ENCODE data around the gene MARCHF2.
"Not testable (repeated sequence)": the region's sequence is repeated elsewhere in the genome, so short reads cannot be mapped to it uniquely, and the experiment has no call there.

The MARCHF2 gene

DNA sequence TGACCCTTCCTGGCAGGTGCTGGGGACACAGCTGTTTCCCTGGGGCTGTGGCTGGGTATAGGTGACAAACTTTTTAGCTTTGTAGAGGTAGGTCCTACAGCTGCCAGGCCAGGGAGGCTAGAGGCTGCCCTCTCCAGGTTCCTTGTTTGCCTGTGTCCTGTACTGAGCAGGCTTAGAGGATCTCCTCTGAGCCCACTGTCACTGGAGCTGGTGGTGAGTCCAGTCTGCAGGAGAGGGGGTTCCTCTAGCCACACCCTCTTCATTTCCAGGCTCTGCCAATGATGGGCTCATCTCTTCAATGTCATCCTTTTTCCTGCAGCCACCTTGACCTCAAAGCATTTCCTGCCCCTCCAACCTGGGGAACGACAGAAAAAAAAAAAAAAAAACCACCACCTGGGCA lies 35.5 kb upstream of the MARCHF2 start:
- H3K79me2 ChIP-seq (ENCODE audit: low read length): no peaks in the 10 kb centered on the region
- no peaks in the 10 kb centered on the region for H3F3A ChIP-seq (ENCODE audit: insufficient read depth, low read length)
- no peak overlapping the region for H3K27ac ChIP-seq (ENCODE audit: low read length)
- H4K20me1 ChIP-seq (ENCODE audit: insufficient read depth, low read length): no peaks in the 10 kb centered on the region
- DNase-seq: no peak
- no peaks in the 10 kb centered on the region for H3K36me3 ChIP-seq (replicated peaks; ENCODE audit: insufficient read depth, low read length)
- TF ChIP-seq, protein P1, sequence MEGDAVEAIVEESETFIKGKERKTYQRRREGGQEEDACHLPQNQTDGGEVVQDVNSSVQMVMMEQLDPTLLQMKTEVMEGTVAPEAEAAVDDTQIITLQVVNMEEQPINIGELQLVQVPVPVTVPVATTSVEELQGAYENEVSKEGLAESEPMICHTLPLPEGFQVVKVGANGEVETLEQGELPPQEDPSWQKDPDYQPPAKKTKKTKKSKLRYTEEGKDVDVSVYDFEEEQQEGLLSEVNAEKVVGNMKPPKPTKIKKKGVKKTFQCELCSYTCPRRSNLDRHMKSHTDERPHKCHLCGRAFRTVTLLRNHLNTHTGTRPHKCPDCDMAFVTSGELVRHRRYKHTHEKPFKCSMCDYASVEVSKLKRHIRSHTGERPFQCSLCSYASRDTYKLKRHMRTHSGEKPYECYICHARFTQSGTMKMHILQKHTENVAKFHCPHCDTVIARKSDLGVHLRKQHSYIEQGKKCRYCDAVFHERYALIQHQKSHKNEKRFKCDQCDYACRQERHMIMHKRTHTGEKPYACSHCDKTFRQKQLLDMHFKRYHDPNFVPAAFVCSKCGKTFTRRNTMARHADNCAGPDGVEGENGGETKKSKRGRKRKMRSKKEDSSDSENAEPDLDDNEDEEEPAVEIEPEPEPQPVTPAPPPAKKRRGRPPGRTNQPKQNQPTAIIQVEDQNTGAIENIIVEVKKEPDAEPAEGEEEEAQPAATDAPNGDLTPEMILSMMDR (IDR thresholded peaks at IDR 0.05; ENCODE audit: low read length): no peak
- TF ChIP-seq EZH2 (optimal IDR thresholded peaks at IDR 0.05; ENCODE audit: low read depth, low read length): no peak
- TF ChIP-seq EZH2phosphoT487 (IDR thresholded peaks at IDR 0.05; ENCODE audit: low read length): no peak
- no peak overlapping the region for H2AFZ ChIP-seq (ENCODE audit: low read length)
- H3K9me2 ChIP-seq (replicated peaks; ENCODE audit: insufficient read depth, low read length): no peaks in the 10 kb centered on the region
- no peaks in the 10 kb centered on the region for H3K9me3 ChIP-seq (replicated peaks; ENCODE audit: insufficient read depth, low read length)
- no peaks in the 10 kb centered on the region for H3K27me3 ChIP-seq (replicated peaks; ENCODE audit: insufficient read depth, low read length)
- no peaks in the 10 kb centered on the region for H3K4me1 ChIP-seq (ENCODE audit: low read length)
- no peak overlapping the region for H3K4me3 ChIP-seq (ENCODE audit: low read length)
- H3K9ac ChIP-seq (ENCODE audit: low read length): no peak overlapping the region
- H3K4me2 ChIP-seq (ENCODE audit: low read depth, low read length): no peak overlapping the region

- H3K9me3 ChIP-seq (replicated peaks; ENCODE audit: insufficient read depth, low read length); H3K27ac ChIP-seq (ENCODE audit: low read length); H3K27me3 ChIP-seq (replicated peaks; ENCODE audit: insufficient read depth, low read length); H2AFZ ChIP-seq (ENCODE audit: low read length); DNase-seq; H4K20me1 ChIP-seq (ENCODE audit: insufficient read depth, low read length); H3K4me1 ChIP-seq (ENCODE audit: low read length); H3K9me2 ChIP-seq (replicated peaks; ENCODE audit: insufficient read depth, low read length); H3K4me2 ChIP-seq (ENCODE audit: low read depth, low read length); H3K4me3 ChIP-seq (ENCODE audit: low read length); H3K79me2 ChIP-seq (ENCODE audit: low read length); H3K9ac ChIP-seq (ENCODE audit: low read length); H3K36me3 ChIP-seq (replicated peaks; ENCODE audit: insufficient read depth, low read length); H3F3A ChIP-seq (ENCODE audit: insufficient read depth, low read length): not testable (repeated sequence)
Measured at GRCh38 chr19:8379156-8379891, 33.8 kb upstream of the MARCHF2 start.

GRCh38 chr19:8384569-8384968 lies 28.5 kb upstream of the MARCHF2 start:
- not testable (repeated sequence) for DNase-seq; H3K36me3 ChIP-seq (replicated peaks; ENCODE audit: insufficient read depth, low read length); H3K9me3 ChIP-seq (replicated peaks; ENCODE audit: insufficient read depth, low read length); H3K9me2 ChIP-seq (replicated peaks; ENCODE audit: insufficient read depth, low read length); H3K4me1 ChIP-seq (ENCODE audit: low read length); H3K79me2 ChIP-seq (ENCODE audit: low read length); H3K4me2 ChIP-seq (ENCODE audit: low read depth, low read length); H4K20me1 ChIP-seq (ENCODE audit: insufficient read depth, low read length); H3K4me3 ChIP-seq (ENCODE audit: low read length); H3K27ac ChIP-seq (ENCODE audit: low read length); H3F3A ChIP-seq (ENCODE audit: insufficient read depth, low read length); H3K27me3 ChIP-seq (replicated peaks; ENCODE audit: insufficient read depth, low read length); H3K9ac ChIP-seq (ENCODE audit: low read length); H2AFZ ChIP-seq (ENCODE audit: low read length)

DNA sequence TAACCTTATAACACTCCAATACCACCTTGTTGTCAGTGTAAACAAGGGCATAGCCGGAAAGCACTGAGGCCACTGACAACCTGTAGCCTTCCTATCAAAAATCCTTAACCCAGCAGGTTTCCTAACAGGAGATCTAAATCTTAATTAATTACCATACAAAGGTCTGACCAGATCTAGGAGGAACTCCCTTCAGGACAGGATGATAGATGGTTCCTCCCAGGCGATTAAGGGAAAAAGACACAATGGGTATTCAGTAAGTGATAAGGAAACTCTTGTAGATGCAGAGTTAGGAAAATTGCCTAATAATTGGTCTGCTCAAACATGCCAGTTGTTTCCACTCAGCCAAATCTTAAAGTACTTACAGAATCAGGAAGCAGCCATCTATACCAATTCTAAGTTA lies 28.0 kb upstream of the MARCHF2 start:
- not testable (repeated sequence) for DNase-seq; H4K20me1 ChIP-seq (ENCODE audit: insufficient read depth, low read length); H3K27me3 ChIP-seq (replicated peaks; ENCODE audit: insufficient read depth, low read length); H3K36me3 ChIP-seq (replicated peaks; ENCODE audit: insufficient read depth, low read length); H3K79me2 ChIP-seq (ENCODE audit: low read length); H3K9me3 ChIP-seq (replicated peaks; ENCODE audit: insufficient read depth, low read length); H2AFZ ChIP-seq (ENCODE audit: low read length); H3K9me2 ChIP-seq (replicated peaks; ENCODE audit: insufficient read depth, low read length); H3K4me2 ChIP-seq (ENCODE audit: low read depth, low read length); H3K4me3 ChIP-seq (ENCODE audit: low read length); H3F3A ChIP-seq (ENCODE audit: insufficient read depth, low read length); H3K27ac ChIP-seq (ENCODE audit: low read length); H3K4me1 ChIP-seq (ENCODE audit: low read length); H3K9ac ChIP-seq (ENCODE audit: low read length)

GRCh38 chr19:8385566-8385965 lies 27.5 kb upstream of the MARCHF2 start:
- not testable (repeated sequence) for H3K4me3 ChIP-seq (ENCODE audit: low read length); H3K27ac ChIP-seq (ENCODE audit: low read length); H3K9me2 ChIP-seq (replicated peaks; ENCODE audit: insufficient read depth, low read length); H3F3A ChIP-seq (ENCODE audit: insufficient read depth, low read length); H3K4me1 ChIP-seq (ENCODE audit: low read length); H3K9me3 ChIP-seq (replicated peaks; ENCODE audit: insufficient read depth, low read length); H3K79me2 ChIP-seq (ENCODE audit: low read length); H2AFZ ChIP-seq (ENCODE audit: low read length); H3K9ac ChIP-seq (ENCODE audit: low read length); H3K36me3 ChIP-seq (replicated peaks; ENCODE audit: insufficient read depth, low read length); H3K27me3 ChIP-seq (replicated peaks; ENCODE audit: insufficient read depth, low read length); H4K20me1 ChIP-seq (ENCODE audit: insufficient read depth, low read length); DNase-seq; H3K4me2 ChIP-seq (ENCODE audit: low read depth, low read length)

- H4K20me1 ChIP-seq (ENCODE audit: insufficient read depth, low read length); H3K36me3 ChIP-seq (replicated peaks; ENCODE audit: insufficient read depth, low read length); H3K4me2 ChIP-seq (ENCODE audit: low read depth, low read length); H3K4me3 ChIP-seq (ENCODE audit: low read length); H3K4me1 ChIP-seq (ENCODE audit: low read length); H3F3A ChIP-seq (ENCODE audit: insufficient read depth, low read length); DNase-seq; H3K27ac ChIP-seq (ENCODE audit: low read length); H3K9me3 ChIP-seq (replicated peaks; ENCODE audit: insufficient read depth, low read length); H3K79me2 ChIP-seq (ENCODE audit: low read length); H2AFZ ChIP-seq (ENCODE audit: low read length); H3K9ac ChIP-seq (ENCODE audit: low read length); H3K27me3 ChIP-seq (replicated peaks; ENCODE audit: insufficient read depth, low read length); H3K9me2 ChIP-seq (replicated peaks; ENCODE audit: insufficient read depth, low read length): not testable (repeated sequence)
Measured at GRCh38 chr19:8386419-8386818, 26.7 kb upstream of the MARCHF2 start.
